Measurements from ENCODE around the gene CCL4.
"Not testable (repeated sequence)": the region's sequence is repeated elsewhere in the genome, so short reads cannot be mapped to it uniquely, and the experiment has no call there.

CCL4 gene

DNA sequence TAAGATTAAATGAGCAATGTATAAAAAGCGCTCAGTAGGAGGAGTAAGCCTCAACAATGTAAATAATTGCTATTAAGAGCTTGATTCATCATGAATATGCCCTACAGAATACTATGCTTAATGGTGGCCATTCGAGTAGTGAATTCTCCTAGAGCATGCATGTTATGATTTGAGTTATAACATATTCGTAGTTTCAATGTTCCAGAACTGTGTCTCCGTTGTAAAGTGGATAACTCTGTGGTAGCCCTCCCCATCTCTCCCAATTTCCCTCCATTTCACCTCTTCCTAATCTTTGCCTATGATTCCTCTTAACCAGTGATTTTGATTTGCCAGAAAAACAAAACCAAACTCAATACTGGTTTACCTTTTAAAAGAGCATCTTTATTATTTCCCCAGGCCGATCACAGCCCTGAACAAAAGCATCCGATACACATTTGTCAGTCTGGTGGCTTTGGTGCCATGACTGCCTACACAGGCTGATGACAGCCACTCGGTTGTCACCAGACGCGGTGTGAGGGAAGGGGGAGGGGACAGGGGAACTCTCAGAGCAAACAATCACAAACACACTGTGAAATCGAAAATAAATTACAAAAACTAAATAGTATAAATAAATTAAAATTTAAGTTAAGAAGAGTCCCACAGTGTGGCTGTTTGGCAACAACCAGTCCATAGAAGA is 15.6 kb upstream of the CCL4 start:
- DNase-seq (ENCODE audit: low spot score): not testable (repeated sequence)

DNA sequence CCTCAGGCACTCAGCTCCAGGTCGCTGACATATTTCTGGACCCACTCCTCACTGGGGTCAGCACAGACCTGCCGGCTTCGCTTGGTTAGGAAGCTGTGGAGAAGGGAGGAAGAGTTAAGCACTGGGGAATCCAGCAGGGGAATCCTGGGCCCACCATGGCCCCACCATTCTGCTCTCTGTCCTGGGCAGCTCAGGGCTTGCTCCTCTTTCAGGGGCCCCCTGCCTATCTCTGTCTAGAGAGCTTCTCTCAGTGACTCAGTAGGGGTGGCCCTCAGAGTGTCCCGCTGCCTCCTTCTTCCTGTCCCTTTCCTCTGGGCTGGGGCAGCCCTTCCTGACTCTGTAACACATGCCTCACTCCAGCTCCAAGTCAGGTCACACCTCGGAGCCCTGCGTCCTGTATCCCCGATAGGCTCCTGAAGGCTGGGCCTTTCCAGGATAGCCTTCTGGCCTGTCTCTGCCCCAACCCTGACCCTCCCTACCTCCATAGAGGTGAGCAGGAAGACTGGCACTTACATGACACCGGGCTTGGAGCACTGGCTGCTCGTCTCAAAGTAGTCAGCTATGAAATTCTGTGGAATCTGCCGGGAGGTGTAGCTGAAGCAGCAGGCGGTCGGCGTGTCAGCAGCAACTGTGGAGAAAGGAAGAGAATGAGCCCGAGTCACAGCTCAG is 14.8 kb upstream of the CCL4 start:
- DNase-seq (ENCODE audit: low spot score): no peak

DNA sequence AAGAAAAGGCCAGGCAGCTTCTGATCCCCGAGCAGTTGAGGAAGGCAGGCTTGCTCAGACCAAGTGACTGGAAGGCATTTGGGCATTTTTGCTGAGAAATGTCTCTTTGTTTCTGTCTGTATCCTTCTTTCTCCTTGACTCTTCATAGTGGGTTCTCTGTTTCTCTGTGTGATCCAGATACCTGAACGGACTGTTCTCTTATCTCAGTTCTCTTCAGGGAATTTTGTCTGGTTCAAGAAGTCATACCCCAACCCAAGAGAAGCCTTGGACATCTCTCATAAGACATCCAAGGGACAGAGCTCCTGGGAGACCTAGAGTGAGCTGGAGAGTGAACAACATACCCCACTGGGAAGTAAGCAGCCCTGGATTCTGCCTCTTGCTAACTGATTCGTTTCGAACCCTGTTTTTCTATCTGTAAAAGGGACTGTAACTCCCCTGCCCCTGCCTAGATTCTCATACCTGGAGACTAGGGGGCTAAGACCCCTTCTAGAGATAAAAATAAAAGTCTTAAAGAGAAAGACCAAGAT is 14.2 kb upstream of the CCL4 start:
- DNase-seq (ENCODE audit: low spot score): no peak

GRCh38 chr17:36089888-36090836 is 13.5 kb upstream of the CCL4 start, which contains the start of gene CCL3:
Gene CCL3 (minus strand): TSS chr17:36090143. CDS start chr17:36090058, 85 bp downstream.
- DNase-seq (ENCODE audit: low spot score): no peak

DNA sequence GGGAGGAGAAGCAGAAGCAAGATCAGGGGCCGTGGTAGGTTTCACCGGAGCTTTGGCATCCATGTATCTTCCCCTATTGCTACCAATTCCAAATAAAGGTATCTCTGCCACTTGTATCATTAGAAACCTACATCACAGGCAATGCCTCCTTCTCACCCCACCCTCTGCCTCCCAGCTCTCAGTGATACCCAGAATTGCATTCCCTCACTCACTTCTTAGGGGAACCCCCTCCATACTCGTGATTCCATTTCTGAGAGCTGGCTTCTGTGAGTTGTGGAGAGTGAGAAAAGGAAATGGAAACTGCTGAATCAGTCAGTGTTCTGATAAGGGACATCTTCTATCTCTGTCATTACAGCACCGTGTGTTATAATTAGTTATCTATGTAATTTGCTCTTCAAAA is 11.4 kb upstream of the CCL4 start:
- no peak for DNase-seq (ENCODE audit: low spot score)

DNA sequence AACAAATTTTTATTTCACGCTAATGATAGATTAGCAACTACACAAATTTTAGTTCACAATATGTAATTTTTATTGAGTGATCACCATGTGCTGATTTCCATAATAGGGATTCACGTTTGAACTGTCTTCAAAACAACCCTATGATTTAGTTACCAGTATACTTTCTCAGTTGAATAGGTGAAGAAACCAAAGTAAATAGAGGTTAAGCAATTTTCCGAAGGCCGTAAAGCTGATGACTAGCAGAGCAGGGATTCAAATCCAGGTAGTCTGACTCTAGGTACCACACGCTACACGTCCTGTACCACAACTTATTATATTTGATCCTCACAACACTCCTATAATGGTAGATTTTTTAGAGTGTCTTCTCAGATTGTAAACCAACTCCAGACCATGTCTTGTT is 10.9 kb upstream of the CCL4 start:
- not testable (repeated sequence) for DNase-seq (ENCODE audit: low spot score)

DNA sequence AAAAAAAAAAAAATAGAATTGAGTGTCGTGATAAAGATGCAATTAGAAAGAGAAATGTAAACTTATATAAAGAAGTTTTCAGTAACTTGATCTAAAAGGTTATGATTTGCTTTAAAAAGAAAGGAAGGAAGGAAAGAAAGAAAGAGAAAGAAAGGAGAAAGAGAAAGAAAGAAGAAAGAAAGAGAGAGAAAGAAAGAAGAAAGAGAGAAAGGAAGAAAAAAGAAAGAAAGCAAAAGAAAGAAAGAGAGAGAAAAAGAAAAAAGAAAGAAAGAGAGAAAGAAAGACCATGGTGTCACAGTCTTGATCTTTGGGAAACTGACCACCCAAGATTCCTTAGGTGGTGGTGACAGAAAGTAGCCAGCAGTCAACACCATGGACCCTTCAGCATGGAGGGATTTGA is 9.4 kb upstream of the CCL4 start:
- DNase-seq (ENCODE audit: low spot score): no peak

DNA sequence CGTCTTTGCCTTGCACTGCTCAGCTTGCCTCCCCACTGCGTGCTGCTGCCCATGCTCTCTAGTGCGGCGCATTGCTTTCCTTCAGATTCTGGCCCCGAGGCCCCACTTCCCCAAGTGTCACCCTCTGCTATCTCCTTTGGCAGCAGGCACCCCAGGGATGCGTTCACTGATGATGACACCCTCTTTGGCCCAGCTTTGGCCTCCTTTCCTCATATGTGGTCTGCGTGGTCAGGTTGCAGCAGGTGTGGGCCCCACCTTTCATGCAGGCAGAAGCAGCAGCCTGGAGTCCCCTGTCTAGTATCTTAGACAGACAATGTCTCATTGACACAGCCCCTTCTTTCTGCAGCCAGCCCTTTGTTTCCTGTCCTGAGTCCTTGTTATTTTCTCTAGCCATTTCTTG is 8.9 kb upstream of the CCL4 start:
- DNase-seq (ENCODE audit: low spot score): no peak

- DNase-seq (ENCODE audit: low spot score): no peak
Observed at GRCh38 chr17:36095992-36096391, 7.6 kb upstream of the CCL4 start.

GRCh38 chr17:36099004-36099403 is 4.6 kb upstream of the CCL4 start:
- DNase-seq (ENCODE audit: low spot score): not testable (repeated sequence)

DNA sequence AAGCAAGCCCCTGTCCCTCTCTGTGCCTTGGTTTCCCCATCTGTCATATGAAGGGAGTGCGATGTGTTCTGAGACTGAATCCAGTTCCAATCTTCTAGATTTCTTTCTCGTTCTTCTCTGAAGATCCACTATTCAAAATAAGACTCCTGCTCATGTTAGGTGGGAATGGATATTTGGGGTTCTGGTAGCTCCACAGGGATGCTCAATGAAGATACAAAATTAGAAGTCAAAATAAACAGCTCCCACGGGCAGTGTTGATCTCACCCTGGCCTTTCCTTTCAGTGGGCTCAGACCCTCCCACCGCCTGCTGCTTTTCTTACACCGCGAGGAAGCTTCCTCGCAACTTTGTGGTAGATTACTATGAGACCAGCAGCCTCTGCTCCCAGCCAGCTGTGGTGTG is 619 bp downstream of the CCL4 start:
- DNase-seq (ENCODE audit: low spot score): not testable (repeated sequence)

GRCh38 chr17:36104701-36105181 is 1.1 kb downstream of the CCL4 start:
- no peak for DNase-seq (ENCODE audit: low spot score)

GRCh38 chr17:36105781-36106492 is 2.3 kb downstream of the CCL4 start:
- DNase-seq (ENCODE audit: low spot score): no peak

DNA sequence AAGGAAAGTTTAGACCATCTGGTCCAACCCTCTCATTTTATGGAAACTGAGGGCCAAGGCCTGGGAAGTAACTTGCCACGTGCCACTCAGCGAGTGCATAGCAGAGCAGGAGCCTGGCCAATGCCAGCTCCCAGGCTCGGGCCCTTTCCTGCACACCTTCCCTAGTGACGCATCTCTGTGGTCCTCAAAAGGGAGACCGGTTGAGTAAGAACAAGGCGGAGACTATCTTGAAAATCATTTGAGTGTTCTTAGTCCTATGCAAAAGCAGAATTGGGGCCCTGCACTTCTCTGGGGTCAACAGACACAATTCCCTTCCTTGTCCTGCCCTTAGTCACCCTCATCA is 2.8 kb downstream of the CCL4 start:
- DNase-seq (ENCODE audit: low spot score): no peak

DNA sequence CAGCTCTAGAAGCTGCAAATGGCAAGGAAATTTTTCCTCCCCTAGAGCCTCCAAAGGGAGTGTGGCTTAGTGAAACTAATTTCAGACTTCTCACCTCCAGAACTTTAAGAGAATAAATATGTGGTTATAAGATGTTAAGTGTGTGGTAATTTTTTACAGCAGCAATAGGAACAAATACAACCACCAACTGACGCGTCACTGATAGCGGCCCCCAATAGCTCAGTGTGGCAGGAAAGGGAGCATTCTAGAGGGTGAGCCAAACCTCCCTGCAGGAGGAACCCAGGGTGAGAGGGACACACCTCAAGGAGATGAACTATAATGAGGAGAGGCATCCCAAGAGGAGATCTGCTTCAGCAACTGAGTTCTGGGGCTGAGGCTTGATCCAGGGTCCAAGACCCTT is 4.0 kb downstream of the CCL4 start:
- no peak for DNase-seq (ENCODE audit: low spot score)

- not testable (repeated sequence) for DNase-seq (ENCODE audit: low spot score)
Observed at GRCh38 chr17:36108265-36108664, 4.6 kb downstream of the CCL4 start.

GRCh38 chr17:36111068-36111490 is 7.5 kb downstream of the CCL4 start:
- no peak for DNase-seq (ENCODE audit: low spot score)

- no peak for DNase-seq (ENCODE audit: low spot score)
Observed at GRCh38 chr17:36112572-36112971, 8.9 kb downstream of the CCL4 start.

GRCh38 chr17:36113131-36113530 is 9.5 kb downstream of the CCL4 start:
- DNase-seq (ENCODE audit: low spot score): not testable (repeated sequence)

DNA sequence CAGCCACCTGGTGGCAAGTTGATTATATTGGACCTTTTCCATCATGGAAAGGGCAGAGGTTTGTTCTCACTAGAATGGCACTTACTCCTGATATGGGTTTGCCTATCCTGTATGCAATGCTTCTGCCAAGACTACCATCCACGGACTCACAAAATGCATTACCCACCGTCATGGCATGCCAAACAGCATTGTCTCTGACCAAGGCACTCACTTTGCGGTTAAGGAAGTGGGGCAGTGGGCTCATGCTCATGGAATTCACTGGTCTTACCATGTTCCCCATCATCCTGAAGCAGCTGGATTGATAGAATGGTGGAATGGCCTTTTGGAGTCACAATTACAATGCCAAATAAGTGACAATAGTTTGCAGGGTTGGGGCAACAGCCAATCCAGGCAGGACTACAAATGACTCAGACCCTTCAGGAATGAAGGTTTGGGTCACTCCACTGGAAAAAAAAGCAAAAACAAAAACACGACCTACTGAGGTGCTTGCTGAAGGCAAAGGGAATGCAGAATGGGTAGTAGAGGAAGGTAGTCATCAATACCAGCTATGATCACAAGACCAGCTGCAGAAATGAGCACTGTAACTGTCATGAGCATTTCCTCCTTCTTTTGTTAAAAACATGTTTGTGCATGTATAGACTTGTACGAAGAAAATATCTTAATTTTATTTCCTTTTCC is 11.5 kb downstream of the CCL4 start:
- DNase-seq (ENCODE audit: low spot score): not testable (repeated sequence)

- not testable (repeated sequence) for DNase-seq (ENCODE audit: low spot score)
Observed at GRCh38 chr17:36115649-36115977, 12.0 kb downstream of the CCL4 start.
